OCI-LY7 (cell line): ENCODE data around the gene GPR149. TPM values are rescaled to one million over a fixed set of nuclear protein-coding genes. Genes with fewer than 3 reads are reported as not detected.

Experiments used
- BruUV-seq: library from RNA; stranded (reverse); fragments of 400-500 nt; replicated peaks from 2 replicates; lab custom pipeline; 2021; lab: Mats Ljungman, UMichigan
- CTCF ChIA-PET: fragments of 300-600 bp; sonication (Branson Sonifier 250); formaldehyde crosslinking; loops from one replicate; lab custom pipeline; 2022; ENCODE audit warnings: antibody characterized with exemption; ENCODE audit not compliant: unreplicated experiment; lab: Charles Lee
- POLR2A ChIA-PET: fragments of 300-600 bp; sonication (Branson Sonifier 250); formaldehyde crosslinking; loops from one replicate; lab custom pipeline; 2022; ENCODE audit warnings: antibody characterized with exemption; lab: Charles Lee
- DNase-seq: peaks from one replicate; pipeline ENCODE4 v3.0.0-alpha.2; 2015; ENCODE audit warnings: low spot score
- H2AFZ ChIP-seq: fragments of 200-600 bp; sonication (generic), shearing (Covaris generic); 2 replicates; pipeline ENCODE4 v1.6.1; 2014; ENCODE audit warnings: mild to moderate bottlenecking, antibody characterized with exemption, low read length, moderate library complexity
- H3K27ac ChIP-seq: fragments of 200-600 bp; sonication (generic); 2 replicates; pipeline ENCODE4 v1.5.1; 2014; ENCODE audit warnings: mixed run types, low read depth, mild to moderate bottlenecking, moderate library complexity, low read length, inconsistent platforms; ENCODE audit not compliant: poor library complexity, severe bottlenecking
- H3K36me3 ChIP-seq: fragments of 200-600 bp; sonication (generic); 2 replicates; pipeline ENCODE4 v1.6.1; 2014; ENCODE audit warnings: mild to moderate bottlenecking, antibody characterized with exemption, low read length, moderate library complexity, mixed read lengths; ENCODE audit not compliant: insufficient read depth
- H3K4me1 ChIP-seq: fragments of 200-600 bp; sonication (generic); 2 replicates; pipeline ENCODE4 v1.5.1; 2014; ENCODE audit warnings: mild to moderate bottlenecking, low read length; ENCODE audit not compliant: insufficient read depth, poor library complexity, severe bottlenecking
- H3K4me2 ChIP-seq: fragments of 200-600 bp; sonication (generic); 2 replicates; pipeline ENCODE4 v1.6.1; 2014; ENCODE audit warnings: mild to moderate bottlenecking, low read length
- H3K4me3 ChIP-seq: fragments of 200-600 bp; sonication (generic); 2 replicates; pipeline ENCODE4 v1.5.1; 2014; ENCODE audit warnings: mild to moderate bottlenecking, low read depth, low read length; ENCODE audit not compliant: poor library complexity, severe bottlenecking
- H3K79me2 ChIP-seq: fragments of 200-600 bp; sonication (generic); 2 replicates; pipeline ENCODE4 v1.6.1; 2016; ENCODE audit warnings: low read depth, mild to moderate bottlenecking, low read length, moderate library complexity, mixed read lengths; ENCODE audit not compliant: insufficient read depth
- H3K9me2 ChIP-seq: fragments of 200-600 bp; sonication (generic); 2 replicates; pipeline ENCODE4 v1.6.1; 2016; ENCODE audit warnings: mild to moderate bottlenecking, low read length, mixed read lengths; ENCODE audit not compliant: insufficient read depth
- H3K9me3 ChIP-seq: fragments of 200-600 bp; sonication (generic); 2 replicates; pipeline ENCODE4 v1.6.1; 2014; ENCODE audit warnings: mild to moderate bottlenecking, mixed run types, low read length, mixed read lengths
- H4K20me1 ChIP-seq: fragments of 200-600 bp; sonication (generic); 2 replicates; pipeline ENCODE4 v1.6.1; 2014; ENCODE audit warnings: mild to moderate bottlenecking, antibody characterized with exemption, low read length, moderate library complexity, mixed read lengths; ENCODE audit not compliant: insufficient read depth
- EZH2phosphoT487 ChIP-seq: fragments of 200-600 bp; sonication (generic); IDR thresholded peaks from 2 replicates; pipeline ENCODE4 v1.6.1; 2018; ENCODE audit warnings: low read depth, borderline replicate concordance, mild to moderate bottlenecking, mixed run types, antibody characterized with exemption, low read length, moderate library complexity, mixed read lengths
- intact Hi-C: fragments of 100-400 bp; cut with micrococcal nuclease; formaldehyde crosslinking; loops from one replicate; pipeline ENCODE4 v1.10.0; 2022; ENCODE audit not compliant: unreplicated experiment
- total RNA-seq, 2 experiments: library from RNA; depleted of rRNA in 1 of 2; stranded (reverse); fragments of >200 nt in 1 of 2; shearing (Covaris generic) in 1 of 2; gene quantifications; 2 replicates each; pipeline ENCODE4 v1.2.3, GENCODE V29; 2014 to 2022
- TF ChIP-seq, protein P1 (sequence below): fragments of 200-600 bp; sonication (generic); conservative IDR thresholded peaks from 2 replicates; pipeline ENCODE4 v1.5.1; 2014; ENCODE audit warnings: mild to moderate bottlenecking, antibody characterized with exemption, low read length, moderate library complexity, mixed read lengths

Gene GPR149
- total RNA-seq, 2 experiments from 2014 or later: not detected

DNA sequence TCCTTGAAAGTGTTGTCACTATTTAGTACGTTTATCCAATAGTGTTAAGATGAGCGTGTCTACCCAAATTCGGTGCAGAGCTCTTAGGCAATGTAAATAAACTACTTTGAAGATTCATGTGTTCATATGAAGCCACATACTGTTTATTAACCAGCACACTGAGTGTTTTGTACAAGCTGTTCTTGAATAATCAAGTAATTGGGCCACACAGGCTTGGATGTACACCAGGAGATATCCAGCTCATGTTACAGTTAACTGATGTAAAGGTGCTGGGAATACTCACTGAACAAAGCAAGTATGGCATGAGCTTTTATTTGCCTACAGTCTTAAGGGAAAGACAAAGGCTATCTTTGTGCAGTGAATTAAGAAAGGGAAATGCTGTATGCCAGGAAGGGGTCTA, 105.1 kb downstream of the GPR149 start:
- Histone ChIP-seq H4K20me1 (peaks cover 30% of the 10 kb centered on the region), H3K4me2 (peak overlapping the region; percentile 78), H3K79me2 (peaks cover 43% of the 10 kb centered on the region), H3K4me3 (peak overlapping the region; percentile 85), H3K27ac (no peak overlapping the region), H3K4me1 (peaks cover 39% of the 10 kb centered on the region), H3K9me2 (no peaks in the 10 kb centered on the region), H3K9me3 (peaks cover 12% of the 10 kb centered on the region; the same call in 1 of the 2 replicates), H2AFZ (peak overlapping the region; percentile 99), H3K36me3 (peaks cover 30% of the 10 kb centered on the region)
- intact Hi-C loops: loop anchor here (5.0 to 10.0 kb wide), 2 partner anchors 1163 to 1530 kb away; partner anchors contain the start of genes RAP2B and SLC33A1
- ChIA-PET CTCF (no interaction called here), POLR2A (interaction anchor here (0.5 to 1.5 kb wide), 6 partner anchors 12 to 1547 kb away, joined by 3 to 5 read pairs (median 3); no protein-coding TSS in a partner anchor)
- TSS peak; percentile 90 for BruUV-seq
- no peak for DNase-seq
- no peak for TF ChIP-seq EZH2phosphoT487
- TF ChIP-seq, protein P1, sequence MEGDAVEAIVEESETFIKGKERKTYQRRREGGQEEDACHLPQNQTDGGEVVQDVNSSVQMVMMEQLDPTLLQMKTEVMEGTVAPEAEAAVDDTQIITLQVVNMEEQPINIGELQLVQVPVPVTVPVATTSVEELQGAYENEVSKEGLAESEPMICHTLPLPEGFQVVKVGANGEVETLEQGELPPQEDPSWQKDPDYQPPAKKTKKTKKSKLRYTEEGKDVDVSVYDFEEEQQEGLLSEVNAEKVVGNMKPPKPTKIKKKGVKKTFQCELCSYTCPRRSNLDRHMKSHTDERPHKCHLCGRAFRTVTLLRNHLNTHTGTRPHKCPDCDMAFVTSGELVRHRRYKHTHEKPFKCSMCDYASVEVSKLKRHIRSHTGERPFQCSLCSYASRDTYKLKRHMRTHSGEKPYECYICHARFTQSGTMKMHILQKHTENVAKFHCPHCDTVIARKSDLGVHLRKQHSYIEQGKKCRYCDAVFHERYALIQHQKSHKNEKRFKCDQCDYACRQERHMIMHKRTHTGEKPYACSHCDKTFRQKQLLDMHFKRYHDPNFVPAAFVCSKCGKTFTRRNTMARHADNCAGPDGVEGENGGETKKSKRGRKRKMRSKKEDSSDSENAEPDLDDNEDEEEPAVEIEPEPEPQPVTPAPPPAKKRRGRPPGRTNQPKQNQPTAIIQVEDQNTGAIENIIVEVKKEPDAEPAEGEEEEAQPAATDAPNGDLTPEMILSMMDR: no peak

DNA sequence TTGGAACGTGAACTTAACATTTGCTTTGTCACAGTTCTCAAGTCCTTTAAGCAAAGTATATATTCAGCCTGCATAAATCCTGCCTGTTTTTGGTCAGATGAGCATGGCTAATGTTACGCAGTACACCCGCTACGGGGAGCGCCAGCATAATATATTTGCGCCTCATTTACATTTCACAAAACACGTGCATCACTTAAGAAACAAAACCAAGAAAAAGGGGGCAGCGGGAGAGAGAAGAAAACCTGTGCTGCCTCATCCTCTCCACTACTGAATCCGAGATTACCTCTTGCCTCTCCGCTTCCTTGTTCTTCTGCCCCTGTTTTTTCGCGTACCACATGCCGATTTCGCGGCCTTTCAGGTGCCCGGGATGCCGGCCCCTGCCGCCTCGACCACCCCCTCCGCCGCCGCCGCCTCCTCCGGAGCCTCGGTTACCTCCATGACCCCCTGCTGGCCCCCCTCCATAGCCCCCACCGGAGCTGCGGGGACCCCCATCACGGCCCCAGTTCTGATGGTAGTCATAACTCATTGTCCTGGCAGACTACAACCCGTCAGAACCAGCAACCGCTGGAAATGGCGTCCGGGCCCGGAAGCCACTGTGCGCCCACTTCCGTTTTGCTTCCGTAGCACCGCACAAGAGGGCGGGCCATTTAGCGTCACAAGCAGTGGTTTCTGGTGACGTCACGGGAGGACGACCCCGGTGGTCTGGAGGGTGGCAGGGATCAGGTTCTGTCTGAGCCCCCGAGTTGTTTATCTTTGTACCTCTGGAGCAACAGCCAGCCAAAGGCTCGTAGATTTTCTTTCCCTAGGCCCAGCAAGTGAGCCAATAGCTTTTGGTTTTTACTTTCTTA, 105.9 kb downstream of the GPR149 start, which contains the start of gene DHX36:
Gene DHX36, minus strand, starts transcription at position 597 of the 848 bp plus-strand sequence. Its CDS starts 71 bp downstream, at position 526.
- CTCF ChIA-PET: no interaction called here
- intact Hi-C loops: loop anchor here (5.0 to 10.0 kb wide), 2 partner anchors 1162 to 1531 kb away; partner anchors contain the start of genes RAP2B and SLC33A1

More for the DNA sequence above, 105.9 kb downstream of the GPR149 start, which contains the start of gene DHX36:
- H3K36me3 ChIP-seq: peaks cover 38% of the 10 kb centered on the region
- H4K20me1 ChIP-seq: peaks cover 37% of the 10 kb centered on the region
- H3K27ac ChIP-seq: peak within 1 kb of the TSS; percentile 75
- BruUV-seq: no TSS peak
- TF ChIP-seq, protein P1: no peak; the same call in 1 of the 2 replicates
- TF ChIP-seq EZH2phosphoT487: no peak
- POLR2A ChIA-PET: interaction anchor here (0.5 to 1.5 kb wide), 6 partner anchors 12 to 1548 kb away, joined by 3 to 5 read pairs (median 3); no protein-coding TSS in a partner anchor
- peak; percentile 93 for DNase-seq
- H3K4me3 ChIP-seq: peak within 1 kb of the TSS; percentile 85
- H3K79me2 ChIP-seq: peaks cover 51% of the 10 kb centered on the region
- H3K4me1 ChIP-seq: peaks cover 46% of the 10 kb centered on the region
- peak within 1 kb of the TSS; percentile 78 for H3K4me2 ChIP-seq
- H2AFZ ChIP-seq: peak within 1 kb of the TSS; percentile 99
- H3K9me3 ChIP-seq: peaks cover 12% of the 10 kb centered on the region; the same call in 1 of the 2 replicates
- H3K9me2 ChIP-seq: no peaks in the 10 kb centered on the region
